Posterior vena cava (tissue), 2 donors: ENCODE data around the gene CSPG4. TPM values are rescaled to one million over a fixed set of nuclear protein-coding genes. Genes with fewer than 3 reads are reported as not detected.
"Not testable (repeated sequence)": the region's sequence is repeated elsewhere in the genome, so short reads cannot be mapped to it uniquely, and the experiment has no call there.

Experiments used
- DNase-seq: peaks from one replicate; pipeline ENCODE4 v3.0.0-alpha.2; 2020; ENCODE audit warnings: low spot score
- intact Hi-C, 2 donors: fragments of 100-400 bp; cut with DNase I; formaldehyde crosslinking; loops; one replicate each; pipeline versions ENCODE4 v1.14.1 to v1.14.2; 2022 to 2023
- total RNA-seq, 2 donors: library from RNA; stranded (reverse); fragmentation: NEBNext Ultra II Directional; extraction: Animal tissue kit (Norgen Biotek cat#: 25700); gene quantifications; one replicate each; pipeline ENCODE4 v1.2.1, GENCODE V29; 2021
- donor health status: DM: yes; HTN: yes; CAD: no.
- donor health status: DM: yes; HTN: yes; CAD: no.

Gene CSPG4
- total RNA-seq, 2 donors from 2014 or later: 90.4 to 134 TPM

GRCh38 chr15:75727851-75728715 lies 15.4 kb upstream of the CSPG4 start:
- DNase-seq: peak; percentile 91

GRCh38 chr15:75727031-75727531 lies 14.4 kb upstream of the CSPG4 start:
- peak; percentile 81 for DNase-seq
- intact Hi-C loops: loop anchor here in 1 of 2 donors (5.0 to 10.0 kb wide), 2 partner anchors 40 to 78 kb away; no protein-coding TSS in a partner anchor

More at GRCh38 chr15:75727851-75728715, 15.4 kb upstream of the CSPG4 start:
- intact Hi-C loops: loop anchor here in 1 of 2 donors (5.0 to 10.0 kb wide), 2 partner anchors 41 to 77 kb away; no protein-coding TSS in a partner anchor

- peak; percentile 65 for DNase-seq
Observed at GRCh38 chr15:75725719-75726607, 13.3 kb upstream of the CSPG4 start.

GRCh38 chr15:75725006-75725718 lies 12.5 kb upstream of the CSPG4 start:
- DNase-seq: peak; percentile 53
- intact Hi-C loops: loop anchor here in 1 of 2 donors (5.0 to 10.0 kb wide), 2 partner anchors 38 to 80 kb away; no protein-coding TSS in a partner anchor

More at GRCh38 chr15:75725719-75726607, 13.3 kb upstream of the CSPG4 start:
- intact Hi-C loops: loop anchor here in 1 of 2 donors (5.0 to 10.0 kb wide), 2 partner anchors 39 to 79 kb away; no protein-coding TSS in a partner anchor

GRCh38 chr15:75723847-75724660 lies 11.4 kb upstream of the CSPG4 start:
- intact Hi-C loops: loop anchor here in 1 of 2 donors (10.0 kb wide), 1 partner anchor 81 kb away; no protein-coding TSS in a partner anchor

GRCh38 chr15:75723171-75723846 lies 10.7 kb upstream of the CSPG4 start:
- peak; percentile 62 for DNase-seq
- intact Hi-C loops: loop anchor here in 1 of 2 donors (10.0 kb wide), 1 partner anchor 81 kb away; no protein-coding TSS in a partner anchor

More at GRCh38 chr15:75723847-75724660, 11.4 kb upstream of the CSPG4 start:
- peak; percentile 98 for DNase-seq

- peak; percentile 82 for DNase-seq
- intact Hi-C loops: loop anchor here in 1 of 2 donors (10.0 kb wide), 1 partner anchor 83 kb away; no protein-coding TSS in a partner anchor
Observed at GRCh38 chr15:75721923-75722870, 9.5 kb upstream of the CSPG4 start.

- intact Hi-C loops: loop anchor here in 1 of 2 donors (10.0 kb wide), 1 partner anchor 83 kb away; no protein-coding TSS in a partner anchor
Observed at GRCh38 chr15:75721480-75721922, 8.9 kb upstream of the CSPG4 start.

GRCh38 chr15:75720787-75721479 lies 8.3 kb upstream of the CSPG4 start:
- intact Hi-C loops: loop anchor here in 1 of 2 donors (10.0 kb wide), 1 partner anchor 84 kb away; no protein-coding TSS in a partner anchor
- DNase-seq: peak; percentile 78

More at GRCh38 chr15:75721480-75721922, 8.9 kb upstream of the CSPG4 start:
- DNase-seq: peak; percentile 50

- no peak for DNase-seq
- intact Hi-C loops: loop anchor here in 1 of 2 donors (10.0 kb wide), 1 partner anchor 85 kb away; no protein-coding TSS in a partner anchor
Observed at GRCh38 chr15:75720297-75720696, 7.6 kb upstream of the CSPG4 start.

- intact Hi-C loops: no loop called here
- no peak for DNase-seq
Observed at GRCh38 chr15:75718328-75718727, 5.7 kb upstream of the CSPG4 start.

GRCh38 chr15:75717001-75717400 lies 4.4 kb upstream of the CSPG4 start:
- DNase-seq, intact Hi-C loops: not testable (repeated sequence)

GRCh38 chr15:75716249-75716950 lies 3.8 kb upstream of the CSPG4 start:
- not testable (repeated sequence) for DNase-seq

GRCh38 chr15:75715312-75715832 lies 2.7 kb upstream of the CSPG4 start:
- DNase-seq, intact Hi-C loops: not testable (repeated sequence)

More at GRCh38 chr15:75716249-75716950, 3.8 kb upstream of the CSPG4 start:
- intact Hi-C loops: not testable (repeated sequence)
